Measurements from ENCODE around the gene ISCA2.

GRCh38 chr14:74468513-74468912 is 25.1 kb upstream of the ISCA2 start:
- TF ChIP-seq POLR2AphosphoS5 (IDR thresholded peaks at IDR 0.05; ENCODE audit: insufficient read depth, low read depth, low read length): no peak
- no peak for TF ChIP-seq CTCF (IDR thresholded peaks at IDR 0.05; ENCODE audit: extremely low read depth in 1 of 2, insufficient read depth in 1 of 2, low read depth in 1 of 2, low read length in 2 of 2)
